GM19467 (cell line): ENCODE measurements around the gene TBC1D16.

Experiments used
- ATAC-seq: cut with Tn5 transposase; IDR thresholded peaks from one replicate; pipeline ENCODE4 v1.9.1; 2021; ENCODE audit warnings: mild to moderate bottlenecking, moderate library complexity; ENCODE audit not compliant: unreplicated experiment

TBC1D16 gene

GRCh38 chr17:79916991-79917901, 118.4 kb downstream of the TBC1D16 start:
- ATAC-seq, result no peak

- ATAC-seq, result no peak
These were observed 119.2 kb downstream of the TBC1D16 start for GRCh38 chr17:79916506-79916905.

GRCh38 chr17:79915850-79916430, 119.7 kb downstream of the TBC1D16 start:
- no peak for ATAC-seq

GRCh38 chr17:79914813-79915740, 120.6 kb downstream of the TBC1D16 start:
- no peak for ATAC-seq

GRCh38 chr17:79913896-79914812, 121.5 kb downstream of the TBC1D16 start:
- ATAC-seq, result no peak

- ATAC-seq, result no peak
These were observed 122.2 kb downstream of the TBC1D16 start for GRCh38 chr17:79913451-79913850.

- ATAC-seq, result no peak
These were observed 122.9 kb downstream of the TBC1D16 start for GRCh38 chr17:79912552-79913330.

- ATAC-seq, result no peak
These were observed 124.0 kb downstream of the TBC1D16 start for GRCh38 chr17:79911430-79912399.

GRCh38 chr17:79910985-79911361, 124.7 kb downstream of the TBC1D16 start:
- ATAC-seq, result no peak

GRCh38 chr17:79909121-79909520, 126.6 kb downstream of the TBC1D16 start:
- no peak for ATAC-seq

- no peak for ATAC-seq
These were observed 127.8 kb downstream of the TBC1D16 start for GRCh38 chr17:79907850-79908249.

GRCh38 chr17:79907217-79907715, 128.4 kb downstream of the TBC1D16 start:
- no peak for ATAC-seq

GRCh38 chr17:79905832-79906231, 129.8 kb downstream of the TBC1D16 start:
- no peak for ATAC-seq

- no peak for ATAC-seq
These were observed 130.8 kb downstream of the TBC1D16 start for GRCh38 chr17:79904865-79905264.

GRCh38 chr17:79902146-79902791, 133.4 kb downstream of the TBC1D16 start:
- no peak for ATAC-seq

GRCh38 chr17:79901131-79901530, 134.5 kb downstream of the TBC1D16 start:
- ATAC-seq, result no peak

GRCh38 chr17:79899584-79899983, 136.1 kb downstream of the TBC1D16 start:
- ATAC-seq, result no peak
